HepG2 (cell line): ENCODE results near the gene LGALS8. TPM values are rescaled to one million over a fixed set of nuclear protein-coding genes. Genes with fewer than 3 reads are reported as not detected.
A peak's percentile ranks its signal among the peaks of the same experiment; 100 is the strongest.

ENCODE experiments used
- ATAC-seq: fragments of 200-7000 bp; cut with Tn5 transposase; 3 replicates; pipeline ENCODE4 v1.9.1; 2020; ENCODE audit warnings: mild to moderate bottlenecking, moderate library complexity
- BruUV-seq: library from RNA; stranded (reverse); fragments of 400-500 nt; replicated peaks from 2 replicates; lab custom pipeline; 2021; lab: Mats Ljungman, UMichigan
- CTCF ChIA-PET: fragments of 300-600 bp; formaldehyde crosslinking; extraction: SDS; loops from one replicate; lab custom pipeline; 2021; ENCODE audit warnings: low total read pairs, inconsistent platforms, low intra/inter-chr PET ratio; lab: Yijun Ruan, JAX
- POLR2A ChIA-PET: fragments of 350-600 bp; sonication (Branson Sonifier 250); formaldehyde crosslinking; loops from one replicate; lab custom pipeline; 2020; ENCODE audit warnings: antibody characterized with exemption, inconsistent platforms; lab: Yijun Ruan, JAX
- DNase-seq: peaks from one replicate; pipeline ENCODE4 v3.0.0-alpha.2; 2015; ENCODE audit warnings: low spot score
- FAIRE-seq: peaks from 3 replicates; lab custom pipeline; 2011; peaks lifted over from hg19 to GRCh38; lab: Jason Lieb, UNC
- H2AFZ ChIP-seq: one replicate; pipeline ENCODE4 v1.6.1; 2011; ENCODE audit warnings: low read length, inconsistent platforms
- H3K27ac ChIP-seq: fragments of 300-600 bp; 3 replicates; pipeline ENCODE4 v1.8.0; 2011; ENCODE audit warnings: mixed run types, mild to moderate bottlenecking, mixed read lengths, low read length, inconsistent platforms; ENCODE audit not compliant: insufficient read depth; ENCODE audit errors: extremely low read length
- H3K27me3 ChIP-seq, 2 experiments: fragments of 200-600 bp in 1 of 2; 2 replicates in 1 of 2; 3 replicates in 1 of 2; pipeline versions ENCODE4 v1.6.0 to v1.8.0; 2011; ENCODE audit warnings: low read length in 2 of 2, mild to moderate bottlenecking in 2 of 2, moderate library complexity in 2 of 2, inconsistent platforms in 1 of 2; ENCODE audit not compliant: insufficient read depth in 2 of 2, control insufficient read depth in 1 of 2
- H3K36me3 ChIP-seq, 2 experiments: fragments of 200-600 bp in 1 of 2; replicated peaks in 1 of 2; 2 replicates in 1 of 2; 3 replicates in 1 of 2; pipeline versions ENCODE4 v1.5.1 to v1.8.0; 2011; ENCODE audit warnings: low read length in 2 of 2, inconsistent platforms in 1 of 2; ENCODE audit not compliant: insufficient read depth in 2 of 2, control insufficient read depth in 1 of 2
- H3K4me1 ChIP-seq: 2 replicates; pipeline ENCODE4 v1.5.1; 2012; ENCODE audit warnings: low read length, inconsistent platforms; ENCODE audit not compliant: insufficient read depth
- H3K4me2 ChIP-seq: 2 replicates; pipeline ENCODE4 v1.6.0; 2011; ENCODE audit warnings: low read depth, low read length, inconsistent platforms
- H3K4me3 ChIP-seq, 3 experiments: fragments of 200-600 bp in 1 of 3; sonication (generic), shearing (Covaris generic) in 1 of 3; replicated peaks in 1 of 3; 2 replicates each; pipeline ENCODE4 v1.5.1; 2011 to 2016; ENCODE audit warnings: low read length in 3 of 3, inconsistent platforms in 2 of 3, low read depth in 2 of 3, mild to moderate bottlenecking in 2 of 3, control low read depth in 1 of 3, mixed read lengths in 1 of 3; ENCODE audit not compliant: insufficient read depth in 1 of 3
- H3K79me2 ChIP-seq: one replicate; pipeline ENCODE4 v1.6.1; 2011; ENCODE audit warnings: low read length, inconsistent platforms; ENCODE audit not compliant: insufficient read depth
- H3K9ac ChIP-seq: 2 replicates; pipeline ENCODE4 v1.6.0; 2011; ENCODE audit warnings: mild to moderate bottlenecking, low read depth, low read length, inconsistent platforms; ENCODE audit not compliant: insufficient read depth
- H3K9me3 ChIP-seq: 2 replicates; pipeline ENCODE4 v1.5.1; 2012; ENCODE audit warnings: mild to moderate bottlenecking, low read length
- H4K20me1 ChIP-seq: 2 replicates; pipeline ENCODE4 v1.6.0; 2011; ENCODE audit warnings: inconsistent platforms, mild to moderate bottlenecking, low read length, moderate library complexity; ENCODE audit not compliant: insufficient read depth
- FOSL2 ChIP-seq: sonication (generic); formaldehyde crosslinking; IDR thresholded peaks from 2 replicates; pipeline ENCODE4 v1.4.0; 2020; ENCODE audit warnings: missing genetic modification reagents
- GATAD2A ChIP-seq: IDR thresholded peaks from 2 replicates; pipeline ENCODE4 v1.6.1; 2016
- RARA ChIP-seq: IDR thresholded peaks from 2 replicates; pipeline ENCODE4 v1.6.1; 2016; ENCODE audit warnings: missing genetic modification reagents, missing compliant biosample characterization
- SAP130 ChIP-seq: IDR thresholded peaks from 2 replicates; pipeline ENCODE4 v1.6.1; 2016; ENCODE audit warnings: low read depth
- WGBS: methylation state at CpG from one replicate; pipeline ENCODE4 v1.1.6; 2017; ENCODE audit warnings: low lambda C conversion rate; 5-methylcytosine and 5-hydroxymethylcytosine counted together
- in situ Hi-C: cut with HindIII; loops from 2 replicates; pipeline ENCODE4 v1.10.0; 2017; ENCODE audit warnings: low pct_unique_long_range_greater_than_20kb; ENCODE audit not compliant: extremely low pct_ligation_motif_present
- intact Hi-C: fragments of 100-400 bp; cut with micrococcal nuclease; formaldehyde crosslinking; loops from one replicate; pipeline ENCODE4 v1.10.0; 2022; ENCODE audit not compliant: unreplicated experiment
- polyA plus RNA-seq, 8 experiments: library from polyadenylated mRNA; depleted of rRNA in 3 of 8; stranded (reverse) in 7 of 8; unstranded in 1 of 8; fragments of >200 nt; fragmentation: Illumina TruSeq in 4 of 8; extraction: Trizol in 4 of 8; gene quantifications; 2 replicates each; pipeline versions ENCODE4 v1.2.1 to v1.2.3, GENCODE V29; 2011 to 2016; ENCODE audit warnings: low read depth in 4 of 8, missing spikeins in 1 of 8, mixed read lengths in 1 of 8; ENCODE audit not compliant: insufficient read depth in 1 of 8
- total RNA-seq, 5 experiments: library from RNA; depleted of rRNA; stranded (reverse); fragments of >200 nt; fragmentation: Illumina TruSeq; extraction: Trizol; gene quantifications; 2 replicates each; pipeline ENCODE4 v1.2.3, GENCODE V29; 2016; ENCODE audit warnings: low read depth in 1 of 5
- TF ChIP-seq, protein P1 (sequence below): IDR thresholded peaks from 2 replicates; pipeline ENCODE4 v1.6.1; 2016; ENCODE audit warnings: mild to moderate bottlenecking, missing biosample characterization, missing genetic modification reagents
- TF ChIP-seq, protein P2 (sequence below): sonication (generic); formaldehyde crosslinking; IDR thresholded peaks from 2 replicates; pipeline ENCODE4 v1.4.0; 2020; ENCODE audit warnings: mild to moderate bottlenecking, missing genetic modification reagents
- TF ChIP-seq, protein P3 (sequence below): sonication (generic); formaldehyde crosslinking; IDR thresholded peaks from 2 replicates; pipeline ENCODE4 v1.5.1; 2020; ENCODE audit warnings: missing genetic modification reagents, mild to moderate bottlenecking, borderline replicate concordance

Gene LGALS8
- total and polyA plus RNA-seq, 2 of the 13 experiments (the other 11 are each of a cell fraction or from before 2014, with no cell fraction given) = 29.3 to 185 TPM

DNA sequence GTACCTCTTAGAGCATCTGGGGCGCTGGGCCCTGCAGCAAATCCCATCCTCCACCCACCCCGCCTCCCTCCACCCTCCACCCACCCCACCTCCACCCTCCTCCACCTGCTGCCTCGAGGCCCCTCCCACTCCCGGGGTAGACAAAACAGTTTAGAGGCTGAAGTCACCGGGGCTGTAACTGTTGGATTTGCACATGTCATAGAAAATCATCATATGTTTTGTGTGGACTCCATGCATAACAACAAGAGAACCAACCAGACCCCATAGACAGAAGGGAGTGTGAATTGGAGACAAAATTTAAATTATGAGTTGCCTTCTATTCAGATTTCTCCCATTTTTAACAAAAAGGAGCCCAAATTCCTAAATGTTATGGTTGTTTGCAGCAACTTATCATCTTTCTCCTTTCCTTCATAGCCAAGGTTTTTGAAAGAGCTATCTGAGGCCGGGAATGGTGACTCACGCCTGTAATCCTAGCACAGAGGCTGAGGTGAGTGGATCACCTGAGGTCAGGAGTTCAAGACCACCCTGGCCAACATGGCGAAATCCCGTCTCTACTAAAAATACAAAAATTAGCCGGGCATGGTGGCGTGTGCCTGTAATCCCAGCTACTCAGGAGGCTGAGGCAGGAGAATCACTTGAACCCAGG lies 28.2 kb upstream of the LGALS8 start:
- no peak for FAIRE-seq
- H4K20me1 ChIP-seq = no peaks in the 10 kb centered on the region
- in situ Hi-C loops (no loop called here), intact Hi-C loops (no loop called here)
- no peak overlapping the region for H2AFZ ChIP-seq
- DNase-seq = peak; percentile 53
- H3K79me2 ChIP-seq = no peaks in the 10 kb centered on the region
- TF ChIP-seq FOSL2 (CRISPR knock-in tag) (peak; percentile 51), SAP130 (CRISPR knock-in tag) (peak; percentile 16), GATAD2A (CRISPR knock-in tag) (0 out of 2 replicates have a peak, but pooled peaks have one; percentile 15), RARA (0 out of 2 replicates have a peak, but pooled peaks have one; percentile 14)
- TF ChIP-seq, protein P1, sequence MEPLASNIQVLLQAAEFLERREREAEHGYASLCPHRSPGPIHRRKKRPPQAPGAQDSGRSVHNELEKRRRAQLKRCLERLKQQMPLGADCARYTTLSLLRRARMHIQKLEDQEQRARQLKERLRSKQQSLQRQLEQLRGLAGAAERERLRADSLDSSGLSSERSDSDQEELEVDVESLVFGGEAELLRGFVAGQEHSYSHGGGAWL (CRISPR knock-in tag) = 0 out of 2 replicates have a peak, but pooled peaks have one; percentile 12
- TF ChIP-seq, protein P2, sequence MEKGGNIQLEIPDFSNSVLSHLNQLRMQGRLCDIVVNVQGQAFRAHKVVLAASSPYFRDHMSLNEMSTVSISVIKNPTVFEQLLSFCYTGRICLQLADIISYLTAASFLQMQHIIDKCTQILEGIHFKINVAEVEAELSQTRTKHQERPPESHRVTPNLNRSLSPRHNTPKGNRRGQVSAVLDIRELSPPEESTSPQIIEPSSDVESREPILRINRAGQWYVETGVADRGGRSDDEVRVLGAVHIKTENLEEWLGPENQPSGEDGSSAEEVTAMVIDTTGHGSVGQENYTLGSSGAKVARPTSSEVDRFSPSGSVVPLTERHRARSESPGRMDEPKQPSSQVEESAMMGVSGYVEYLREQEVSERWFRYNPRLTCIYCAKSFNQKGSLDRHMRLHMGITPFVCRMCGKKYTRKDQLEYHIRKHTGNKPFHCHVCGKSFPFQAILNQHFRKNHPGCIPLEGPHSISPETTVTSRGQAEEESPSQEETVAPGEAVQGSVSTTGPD = no peak
- TF ChIP-seq, protein P3, sequence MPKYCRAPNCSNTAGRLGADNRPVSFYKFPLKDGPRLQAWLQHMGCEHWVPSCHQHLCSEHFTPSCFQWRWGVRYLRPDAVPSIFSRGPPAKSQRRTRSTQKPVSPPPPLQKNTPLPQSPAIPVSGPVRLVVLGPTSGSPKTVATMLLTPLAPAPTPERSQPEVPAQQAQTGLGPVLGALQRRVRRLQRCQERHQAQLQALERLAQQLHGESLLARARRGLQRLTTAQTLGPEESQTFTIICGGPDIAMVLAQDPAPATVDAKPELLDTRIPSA (CRISPR knock-in tag) = no peak
- TF ChIP-seq, all 625 proteins: peak for 5
- ChIA-PET CTCF (no interaction called here), POLR2A (interaction anchor here (0.9 to 2.1 kb wide), 7 partner anchors 7 to 50 kb away, joined by 3 to 12 read pairs (median 6); partner anchors contain the start of gene LGALS8)
- 0 out of 6 replicates have a peak overlapping the region, but pooled peaks of 1 of the 3 experiments have one; percentile 45 for H3K4me3 ChIP-seq
- H3K4me2 ChIP-seq = peak overlapping the region; percentile 89
- 50% methylated on average over 10 of the region's 11 CpGs for WGBS
- no peaks in the 10 kb centered on the region for H3K36me3 ChIP-seq
- H3K9ac ChIP-seq = peak overlapping the region; percentile 64
- peaks cover 76% of the 10 kb centered on the region for H3K4me1 ChIP-seq
- no peaks in the 10 kb centered on the region for H3K9me3 ChIP-seq
- peak overlapping the region; percentile 88 for H3K27ac ChIP-seq
- peak; percentile 12; the same call in 2 of the 3 replicates for ATAC-seq
- no peaks in the 10 kb centered on the region for H3K27me3 ChIP-seq
- BruUV-seq = no TSS peak
